GM21825 (cell line): ENCODE data around the gene ATG5.
"Not testable (repeated sequence)": the region's sequence is repeated elsewhere in the genome, so short reads cannot be mapped to it uniquely, and the experiment has no call there.

Source experiments
- ATAC-seq: cut with Tn5 transposase; IDR thresholded peaks from one replicate; pipeline ENCODE4 v1.9.1; 2021; ENCODE audit warnings: mild to moderate bottlenecking, moderate library complexity; ENCODE audit not compliant: unreplicated experiment

ATG5 gene

DNA sequence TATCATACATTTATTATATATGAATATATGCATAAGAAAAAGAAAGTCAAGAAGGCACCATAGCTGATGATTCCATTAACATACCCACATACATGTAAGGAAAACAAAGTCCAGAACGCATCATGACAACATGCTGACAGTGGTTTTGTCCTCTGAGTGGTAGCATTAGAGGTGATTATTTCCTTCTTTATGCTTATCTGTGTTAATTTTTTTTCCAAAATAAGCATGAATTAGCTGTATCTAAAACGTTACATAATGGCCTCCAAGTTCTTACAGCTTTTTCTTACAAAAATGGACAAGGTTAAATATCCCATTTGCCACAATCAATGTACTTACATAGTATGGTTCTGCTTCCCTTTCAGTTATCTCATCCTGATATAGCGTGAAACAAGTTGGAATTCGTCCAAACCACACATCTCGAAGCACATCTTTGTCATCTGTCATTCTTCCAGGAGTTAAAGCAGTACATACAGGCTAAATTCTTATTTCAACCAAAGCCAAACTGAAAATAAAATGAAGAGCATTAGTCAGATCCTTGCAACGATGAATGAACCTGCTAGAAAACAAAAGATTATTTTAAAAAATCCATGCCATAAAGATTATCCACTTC is 9.7 kb downstream of the ATG5 start:
- no peak for ATAC-seq

DNA sequence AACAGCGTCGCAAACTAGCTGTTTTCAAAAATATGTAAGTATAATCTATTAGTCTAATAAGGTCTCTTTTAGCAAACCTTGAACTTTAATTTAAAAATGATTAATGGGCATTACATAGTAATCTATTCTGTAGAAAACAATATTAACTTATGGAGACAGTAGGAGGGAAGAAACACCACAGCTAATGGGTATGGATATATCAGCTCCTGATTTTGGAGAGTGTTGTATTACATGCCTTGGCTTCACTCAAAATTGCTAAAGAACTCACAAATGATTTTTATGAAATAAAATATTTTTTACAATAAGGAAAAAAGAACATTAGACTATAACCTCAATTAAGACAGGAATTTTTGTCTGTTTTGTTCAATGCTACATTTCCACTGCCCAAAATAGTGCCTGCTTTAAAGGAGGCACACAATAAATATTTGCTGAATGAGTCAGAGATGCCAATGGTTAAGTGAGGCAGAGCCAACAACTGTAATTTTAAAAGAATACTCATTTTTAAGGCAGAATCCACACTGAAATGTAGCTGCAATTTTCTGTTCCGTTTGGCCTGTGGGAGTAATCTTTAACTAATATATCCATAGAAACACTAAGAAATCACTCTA is 15.7 kb downstream of the ATG5 start:
- ATAC-seq: no peak

DNA sequence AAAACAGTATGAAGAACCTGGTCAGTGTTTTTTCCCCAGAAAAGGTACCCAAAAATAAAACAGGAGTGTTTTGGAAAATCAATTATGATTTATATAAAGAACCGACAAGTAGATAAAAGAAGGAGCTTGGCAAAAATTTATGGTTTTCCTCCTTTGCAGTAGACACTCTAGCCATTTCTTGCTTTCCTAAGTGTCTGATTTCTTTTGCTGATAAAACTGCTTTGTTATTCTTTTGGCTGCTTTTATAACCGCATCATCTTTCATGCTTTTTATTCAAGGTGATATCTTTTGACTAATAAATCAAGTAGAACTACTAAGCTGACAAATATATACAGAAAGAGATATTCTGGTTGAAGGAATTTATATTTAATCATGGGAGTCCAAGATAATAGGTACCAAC is 16.6 kb downstream of the ATG5 start:
- no peak for ATAC-seq

DNA sequence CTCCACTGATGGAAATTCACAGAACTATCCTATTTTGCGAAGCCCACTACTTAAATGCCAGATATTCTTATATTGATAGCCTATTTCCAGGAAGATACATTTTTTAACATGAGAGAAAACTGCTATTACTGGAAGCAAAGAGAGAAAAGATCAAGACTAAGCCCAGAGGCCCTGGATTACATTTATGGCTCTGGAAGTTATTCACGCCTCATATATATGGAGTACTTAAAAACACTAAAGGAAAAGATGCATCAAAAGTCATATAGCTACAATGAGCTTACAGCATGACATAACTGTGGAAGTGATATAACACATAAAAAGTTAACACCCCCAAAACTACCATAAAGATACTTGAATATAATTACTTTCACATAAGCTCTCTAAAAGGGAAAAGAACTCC is 19.8 kb downstream of the ATG5 start:
- ATAC-seq: no peak

DNA sequence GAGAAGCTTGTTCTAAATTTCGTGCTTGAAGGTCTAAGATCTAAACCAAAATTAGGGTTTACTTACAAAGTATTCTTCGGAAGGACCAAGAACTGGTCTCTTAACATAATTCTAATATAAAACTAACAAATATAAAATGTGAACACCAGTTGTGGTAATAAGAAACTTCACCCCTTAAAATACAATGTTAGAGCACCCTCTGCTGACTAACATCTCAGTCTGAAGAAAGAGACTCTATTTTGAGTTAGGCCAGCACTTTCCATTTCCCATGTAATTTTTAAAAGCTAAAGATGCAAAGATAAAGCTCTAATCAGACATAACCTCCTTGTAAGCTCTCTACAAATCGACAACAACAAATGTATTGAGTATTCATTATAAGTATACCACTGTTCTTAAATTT is 24.6 kb downstream of the ATG5 start:
- no peak for ATAC-seq

DNA sequence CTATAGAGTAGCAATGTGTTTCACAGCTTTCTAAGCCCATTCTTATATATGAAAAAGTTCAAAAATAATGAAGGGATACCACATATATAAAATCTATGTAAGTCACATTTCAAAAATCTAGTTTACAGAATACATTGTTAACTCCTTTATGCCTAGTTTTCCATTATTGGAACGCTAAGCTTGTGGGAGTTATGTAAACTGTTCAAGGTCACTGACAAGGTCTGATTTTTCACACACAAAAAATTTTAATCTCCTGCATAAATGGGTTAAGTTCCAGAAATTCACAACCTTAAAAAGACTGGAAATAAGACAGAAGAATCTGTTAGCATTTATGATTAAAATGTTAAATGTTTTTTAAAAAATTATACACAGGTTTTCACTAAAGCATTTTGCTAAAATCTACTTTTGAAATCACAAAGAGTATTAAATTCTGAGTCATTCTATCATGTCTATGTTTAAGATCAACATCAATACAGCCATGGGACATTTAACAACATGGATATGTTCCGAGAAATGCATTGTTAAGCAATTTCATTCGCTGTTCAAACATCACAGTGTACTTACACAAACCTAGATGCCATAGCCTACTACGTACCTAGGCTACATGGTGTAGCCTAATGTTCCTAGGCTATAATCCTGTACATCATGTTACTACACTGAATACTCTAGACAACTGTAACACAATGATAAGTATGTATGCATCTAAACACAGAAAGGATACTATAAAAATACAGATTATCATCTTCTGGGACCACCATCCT is 25.4 kb downstream of the ATG5 start:
- ATAC-seq: no peak

DNA sequence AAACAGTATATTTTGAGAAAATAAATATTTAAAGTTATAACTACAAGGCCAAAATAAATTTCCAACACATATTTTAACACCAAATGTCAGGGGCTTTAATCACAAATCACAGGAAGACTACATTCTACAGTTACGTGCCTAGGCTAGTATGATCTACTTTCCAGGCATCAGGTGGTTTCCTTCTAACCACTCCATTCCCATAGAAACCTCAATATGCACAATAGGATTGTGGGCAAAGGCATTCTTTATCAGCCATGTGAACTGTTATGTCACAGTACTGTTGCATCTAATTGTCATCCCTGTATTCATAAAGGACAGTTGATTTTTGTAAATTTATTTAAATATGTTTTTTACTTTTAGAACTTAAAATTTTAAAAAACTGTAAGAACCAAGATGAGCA is 32.4 kb downstream of the ATG5 start:
- no peak for ATAC-seq

DNA sequence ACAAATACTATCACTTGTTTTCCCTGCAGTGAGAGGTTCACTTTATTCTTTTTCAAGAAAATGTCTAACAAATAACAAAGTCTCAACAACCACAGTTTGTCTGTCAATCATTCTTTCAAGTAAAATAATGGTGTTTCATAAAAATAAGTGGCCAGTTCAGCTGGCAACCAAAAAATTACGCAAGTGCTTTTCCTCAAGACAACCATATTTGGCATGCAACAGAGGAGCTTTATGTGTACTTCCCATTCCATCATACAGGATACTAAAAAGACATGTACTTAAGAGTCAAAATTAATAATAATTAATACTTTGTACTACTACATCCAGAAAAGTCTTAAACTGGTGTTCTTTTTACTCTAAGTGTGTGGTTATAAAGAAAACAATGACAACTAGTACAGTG is 34.6 kb downstream of the ATG5 start:
- ATAC-seq: no peak

DNA sequence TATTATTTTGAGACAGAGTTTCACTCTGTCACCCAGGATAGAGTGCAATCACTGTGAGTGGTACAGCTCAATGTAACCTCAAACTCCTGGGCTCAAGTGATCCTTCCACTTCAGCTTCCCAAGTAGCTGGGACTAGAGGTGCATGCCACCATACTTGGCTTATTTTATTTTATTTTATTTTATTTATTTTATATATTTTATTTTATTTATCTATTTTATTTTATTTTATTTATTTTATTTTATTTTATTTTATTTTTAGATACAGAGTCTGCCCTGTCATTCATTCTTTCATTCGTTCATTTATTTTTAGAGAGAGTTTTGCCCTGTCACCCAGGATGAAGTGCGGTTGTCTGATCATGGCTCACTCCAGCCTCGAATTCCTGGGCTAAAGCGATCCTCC is 35.5 kb downstream of the ATG5 start:
- no peak for ATAC-seq

DNA sequence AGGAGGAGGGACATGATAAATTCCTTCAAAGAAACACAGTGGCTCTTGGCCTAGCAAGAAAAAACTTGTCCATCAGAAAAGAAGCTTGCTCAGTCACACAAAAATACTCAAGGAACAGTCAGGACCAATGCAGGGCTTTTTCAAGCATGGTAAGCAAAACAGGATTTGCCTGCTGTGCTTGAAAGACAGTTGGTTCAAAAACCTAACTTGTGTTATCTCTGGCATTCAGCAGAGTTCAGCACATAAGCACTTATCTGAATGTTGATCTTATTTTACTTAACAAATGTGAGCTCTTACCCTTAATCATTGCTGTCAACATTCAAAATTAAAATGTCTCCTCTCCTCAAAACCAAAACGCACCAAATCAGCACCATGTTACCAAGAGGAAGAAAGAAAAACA is 38.3 kb downstream of the ATG5 start:
- no peak for ATAC-seq

DNA sequence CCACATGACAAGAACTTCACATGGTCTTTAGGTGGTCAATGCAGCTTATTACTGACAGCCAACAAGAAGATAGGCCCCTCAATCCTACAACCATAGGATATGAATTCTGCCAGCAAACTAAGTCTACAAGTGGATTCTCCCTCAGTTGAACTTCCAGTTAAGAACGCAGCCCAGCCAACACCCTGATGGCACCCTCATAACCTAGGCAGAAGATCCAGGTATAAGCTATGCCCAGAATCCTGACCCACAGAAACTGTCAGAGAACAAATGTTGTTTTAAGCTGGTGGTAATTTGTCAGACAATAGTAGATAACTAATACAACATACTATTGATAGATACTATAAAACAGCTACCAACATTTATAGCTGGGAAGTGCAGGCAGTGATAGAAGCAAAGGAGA is 38.8 kb downstream of the ATG5 start:
- ATAC-seq: no peak

DNA sequence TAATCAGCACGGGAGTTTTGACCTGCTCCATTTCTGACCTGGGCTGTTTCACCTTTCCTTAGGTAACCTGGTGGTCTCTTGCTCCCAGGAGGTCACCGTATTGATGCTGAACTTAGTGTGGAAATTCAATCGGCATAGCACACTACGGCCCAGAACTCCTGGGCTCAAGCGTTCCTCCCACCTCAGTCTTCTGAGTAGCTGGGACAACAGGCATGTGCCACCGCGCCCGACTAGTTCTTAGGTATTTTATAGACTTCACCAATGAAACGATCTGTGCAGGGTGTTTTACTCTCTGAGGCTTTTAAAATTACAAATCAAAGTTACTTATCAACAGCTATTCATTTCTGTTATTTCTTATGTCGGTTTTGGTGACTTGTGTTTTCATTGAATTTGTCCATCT is 42.1 kb downstream of the ATG5 start:
- ATAC-seq: no peak

DNA sequence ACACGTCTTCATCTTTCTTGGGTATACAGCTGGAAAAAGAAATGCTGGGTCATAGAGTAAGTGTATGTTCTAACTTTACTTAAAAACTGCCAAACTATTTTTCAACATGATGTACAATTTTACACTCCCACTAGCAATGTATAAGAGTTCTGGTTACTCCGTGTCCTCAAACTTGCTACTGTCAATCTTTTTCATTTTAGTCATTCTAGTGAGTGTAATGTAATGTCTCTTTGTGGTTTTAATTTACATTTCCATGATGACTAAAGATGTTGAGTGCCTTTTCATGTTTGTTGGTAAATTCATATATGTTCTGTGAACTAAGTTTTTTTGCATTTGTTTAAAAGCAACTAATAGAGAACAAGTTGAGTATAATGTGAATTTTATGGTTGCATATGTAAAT is 43.9 kb downstream of the ATG5 start:
- no peak for ATAC-seq

DNA sequence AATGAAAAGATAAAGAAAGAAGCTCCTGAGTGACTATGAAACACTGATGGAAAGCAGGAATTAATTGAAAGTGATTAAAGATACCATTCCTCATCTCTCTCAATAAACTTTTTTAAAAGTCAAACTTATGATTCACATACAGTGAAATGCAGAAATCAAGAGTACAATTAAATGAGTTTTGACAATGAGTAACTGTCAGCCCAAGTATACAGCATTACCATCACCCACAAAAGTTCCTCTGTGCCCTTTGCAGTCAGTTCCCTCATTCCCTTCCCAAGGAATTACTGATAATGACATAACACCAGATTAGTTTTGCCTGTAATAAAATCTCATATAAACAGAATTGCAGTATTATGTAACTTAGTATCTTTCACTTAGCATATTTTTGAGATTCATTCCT is 44.5 kb downstream of the ATG5 start:
- no peak for ATAC-seq

DNA sequence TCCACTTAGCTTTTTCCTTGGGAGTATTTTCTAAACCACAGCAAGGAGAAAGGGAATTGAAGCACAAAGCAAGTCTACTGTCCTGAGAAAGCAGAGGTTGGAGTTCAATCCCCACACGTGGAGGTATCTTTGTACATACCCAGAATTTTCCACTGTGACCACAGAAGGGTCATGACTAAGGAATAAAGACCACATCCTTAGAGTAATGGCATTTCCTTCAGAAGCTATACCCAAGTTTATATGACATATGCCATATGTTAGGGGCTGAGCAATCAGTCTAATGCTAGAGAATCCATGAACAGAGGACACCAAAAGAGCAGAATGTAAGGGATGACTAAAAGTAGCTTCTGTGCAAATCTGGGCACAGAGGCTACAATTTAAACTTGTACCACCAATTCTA is 46.4 kb downstream of the ATG5 start:
- ATAC-seq: no peak

DNA sequence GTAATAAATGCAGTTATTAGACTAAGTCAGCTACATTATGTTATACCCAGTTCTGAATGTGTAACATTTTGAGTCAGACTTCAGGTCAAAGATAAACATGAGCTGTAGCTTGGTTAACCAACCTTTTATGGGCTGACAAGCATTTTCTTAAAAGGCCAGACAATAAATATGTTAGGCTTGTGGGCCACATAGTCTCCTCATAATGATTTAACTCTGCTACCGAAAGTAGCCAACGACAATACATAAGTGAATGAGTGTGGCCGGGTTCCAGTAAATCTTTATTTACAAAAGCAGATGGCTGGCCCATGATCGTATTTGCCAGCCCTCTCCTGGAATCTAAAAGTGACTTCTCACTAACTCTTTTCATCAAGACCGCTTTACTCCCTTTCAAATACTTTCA is 49.9 kb downstream of the ATG5 start:
- ATAC-seq: no peak

DNA sequence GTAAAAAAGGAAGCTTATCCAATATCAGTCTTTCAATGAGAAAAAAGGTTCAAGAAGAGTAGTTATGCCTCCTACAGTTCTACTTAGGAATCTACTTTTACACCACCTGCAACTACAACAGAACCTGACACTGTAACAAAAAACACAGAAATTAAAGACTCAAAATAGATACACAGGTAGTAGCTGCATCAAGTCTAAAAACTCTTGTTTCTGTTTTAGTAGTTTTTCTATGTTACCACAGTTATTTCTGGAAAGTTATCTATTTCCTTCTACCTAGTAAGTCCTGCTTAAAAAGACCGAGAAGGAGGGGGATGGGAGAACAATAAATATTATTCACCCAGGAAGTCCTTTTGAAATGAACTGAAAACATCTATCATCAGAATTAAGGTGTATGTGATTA is 52.5 kb downstream of the ATG5 start:
- ATAC-seq: no peak

DNA sequence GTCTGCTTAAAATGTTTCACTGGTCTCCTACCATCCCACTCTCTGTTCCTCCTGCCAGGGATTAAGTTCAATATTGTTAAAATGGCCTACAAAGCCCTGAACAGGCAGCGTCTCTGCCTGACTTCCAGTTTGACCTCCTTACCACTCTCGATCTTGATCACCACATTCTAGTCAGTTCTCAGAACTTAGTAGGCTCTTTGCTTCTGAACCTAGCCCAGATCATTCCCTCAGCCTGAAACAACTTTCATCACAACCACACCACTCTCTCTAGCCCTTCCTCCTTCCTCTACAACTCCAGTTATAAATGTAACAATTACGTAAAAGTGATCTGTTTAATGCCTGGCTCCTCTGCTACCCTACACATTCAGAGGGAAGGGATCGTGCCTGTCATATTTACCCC is 53.3 kb downstream of the ATG5 start:
- no peak for ATAC-seq

DNA sequence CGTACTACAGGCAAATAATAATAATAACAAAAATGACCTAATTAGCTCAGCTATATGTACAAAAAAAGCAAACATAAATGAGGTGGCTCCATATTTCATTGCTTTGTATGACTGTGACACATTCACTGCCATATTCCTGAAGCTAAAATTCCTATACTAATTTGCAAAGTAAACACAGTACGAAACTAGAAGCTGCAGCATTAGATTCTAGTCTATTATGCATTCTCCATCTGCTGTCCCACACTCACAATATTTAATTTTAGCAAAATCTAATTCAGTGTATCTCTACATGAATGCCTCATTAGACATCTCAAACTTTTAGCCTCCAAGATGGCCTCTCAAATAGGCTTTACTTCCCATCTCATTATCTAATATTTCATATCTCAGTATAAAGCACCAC is 55.1 kb downstream of the ATG5 start:
- no peak for ATAC-seq

DNA sequence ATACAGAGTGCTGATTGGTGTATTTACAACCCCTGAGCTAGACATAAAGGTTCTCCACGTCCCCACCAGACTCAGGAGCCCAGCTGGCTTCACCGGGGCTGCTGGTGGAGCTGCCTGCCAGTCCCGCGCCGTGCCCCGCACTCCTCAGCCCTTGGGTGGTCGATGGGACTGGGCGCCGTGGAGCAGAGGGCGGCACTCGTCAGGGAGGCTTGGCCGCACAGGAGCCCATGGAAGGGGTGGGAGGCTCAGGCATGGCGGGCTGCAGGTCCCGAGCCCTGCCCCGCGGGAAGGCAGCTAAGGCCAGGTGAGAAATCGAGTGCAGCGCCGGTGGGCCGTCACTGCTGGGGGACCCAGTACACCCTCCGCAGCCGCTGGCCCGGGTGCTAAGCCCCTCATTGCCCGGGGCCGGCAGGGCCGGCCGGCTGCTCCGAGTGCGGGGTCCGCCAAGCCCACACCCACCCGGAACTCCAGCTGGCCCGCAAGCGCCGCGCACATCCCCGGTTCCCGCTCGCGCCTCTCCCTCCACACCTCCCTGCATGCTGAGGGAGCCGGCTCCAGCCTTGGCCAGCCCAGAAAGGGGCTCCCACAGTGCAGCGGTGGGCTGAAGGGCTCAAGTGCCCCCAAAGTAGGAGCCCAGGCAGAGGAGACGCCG is 56.2 kb downstream of the ATG5 start:
- not testable (repeated sequence) for ATAC-seq

DNA sequence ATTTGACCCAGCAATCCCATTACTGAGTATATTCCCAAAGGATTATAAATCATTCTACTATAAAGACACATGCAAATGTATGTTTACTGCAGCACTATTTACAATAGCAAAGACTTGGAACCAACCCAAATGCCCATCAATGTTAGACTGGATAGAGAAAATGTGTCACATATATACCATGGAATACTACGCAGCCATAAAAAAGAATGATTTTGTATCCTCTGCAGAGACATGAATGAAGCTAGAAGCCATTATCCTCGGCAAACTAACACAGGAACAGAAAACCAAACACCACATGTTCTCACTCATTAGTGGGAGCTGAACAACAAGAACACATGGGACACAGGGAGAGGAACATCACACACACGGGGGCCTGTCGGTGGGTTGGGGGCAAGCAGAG is 57.1 kb downstream of the ATG5 start:
- not testable (repeated sequence) for ATAC-seq

DNA sequence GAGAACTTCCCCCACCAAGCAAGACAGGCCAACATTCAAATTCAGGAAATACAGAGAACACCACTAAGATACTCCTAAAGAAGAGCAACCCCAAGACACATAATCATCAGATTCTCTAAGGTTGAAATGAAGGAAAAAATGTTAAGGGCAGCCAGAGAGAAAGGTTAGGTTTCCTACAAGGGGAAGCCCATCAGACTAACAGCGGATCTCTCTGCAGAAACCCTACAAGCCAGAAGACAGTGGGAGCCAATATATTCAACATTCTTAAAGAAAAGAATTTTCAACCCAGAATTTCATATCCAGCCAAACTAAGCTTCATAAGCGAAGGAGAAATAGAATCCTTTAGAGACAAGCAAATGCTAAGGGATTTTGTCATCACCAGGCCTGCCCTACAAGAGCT is 61.1 kb downstream of the ATG5 start:
- ATAC-seq: not testable (repeated sequence)
